K562 (cell line): ENCODE measurements around the gene RBPJ. TPM values are rescaled to one million over a fixed set of nuclear protein-coding genes. Genes with fewer than 3 reads are reported as not detected.

Experiments used
- ATF3 ChIP-seq, 2 experiments: fragments of 450-650 bp in 1 of 2; sonication (generic) in 1 of 2; formaldehyde crosslinking in 1 of 2; IDR thresholded peaks in 1 of 2; conservative IDR thresholded peaks in 1 of 2; 2 replicates each; pipeline versions ENCODE4 v1.6.1 to v1.8.1; 2016 to 2023; ENCODE audit warnings: mild to moderate bottlenecking in 2 of 2, moderate library complexity in 2 of 2, inconsistent platforms in 1 of 2, missing genetic modification reagents in 1 of 2
- CBFA2T2 ChIP-seq: fragments of 450-650 bp; conservative IDR thresholded peaks from 2 replicates; pipeline ENCODE4 v1.6.1; 2017; ENCODE audit warnings: mild to moderate bottlenecking
- HDAC1 ChIP-seq, 2 experiments: fragments of 450-650 bp; IDR thresholded peaks; 2 replicates each; pipeline ENCODE4 v1.6.1; 2016 to 2017; ENCODE audit warnings: inconsistent platforms in 1 of 2, mild to moderate bottlenecking in 1 of 2, moderate library complexity in 1 of 2
- ZBTB11 ChIP-seq, 3 experiments: fragments of 200-800 bp in 1 of 3; fragments of 250-450 bp in 1 of 3; fragments of 450-650 bp in 1 of 3; sonication (Bioruptor Pico) in 1 of 3; sonication (Bioruptor generic) in 1 of 3; formaldehyde crosslinking in 1 of 3; IDR thresholded peaks; 2 replicates each; pipeline versions ENCODE4 v1.6.1 to v1.8.0; 2016 to 2022; ENCODE audit warnings: mild to moderate bottlenecking in 2 of 3, missing genetic modification characterization in 2 of 3, missing compliant biosample characterization in 1 of 3, moderate library complexity in 1 of 3
- polyA plus RNA-seq, 8 experiments: library from polyadenylated mRNA; depleted of rRNA in 4 of 8; stranded (reverse) in 5 of 8; unstranded in 3 of 8; fragments of >200 nt; fragmentation: Nextera tagmentation in 2 of 8; fragmentation: Illumina TruSeq in 1 of 8; extraction: Ambion mirVana in 2 of 8; extraction: Trizol in 1 of 8; gene quantifications; 2 replicates each; pipeline versions ENCODE4 v1.2.1 to v1.2.3, GENCODE V29; 2011 to 2014; ENCODE audit warnings: inconsistent platforms in 1 of 8, missing spikeins in 1 of 8
- total RNA-seq, 7 experiments: library from RNA; depleted of rRNA in 6 of 7; stranded (reverse); fragments of >200 nt in 6 of 7; fragmentation: Illumina TruSeq in 2 of 7; extraction: Trizol in 2 of 7; gene quantifications; 2 replicates each; pipeline versions ENCODE4 v1.2.1 to v1.2.3, GENCODE V29; 2011 to 2021; ENCODE audit warnings: low replicate concordance in 1 of 7
- TF ChIP-seq, protein P1 (sequence below): fragments of 250-450 bp; sonication (Bioruptor Pico); IDR thresholded peaks from 2 replicates; pipeline ENCODE4 v1.8.0; 2021; ENCODE audit warnings: mild to moderate bottlenecking, moderate library complexity

The RBPJ gene
- total and polyA plus RNA-seq, 9 of the 15 experiments (the other 6 are each of a cell fraction or from before 2014, with no cell fraction given): 17.2 to 49.4 (median 33.8) TPM

DNA sequence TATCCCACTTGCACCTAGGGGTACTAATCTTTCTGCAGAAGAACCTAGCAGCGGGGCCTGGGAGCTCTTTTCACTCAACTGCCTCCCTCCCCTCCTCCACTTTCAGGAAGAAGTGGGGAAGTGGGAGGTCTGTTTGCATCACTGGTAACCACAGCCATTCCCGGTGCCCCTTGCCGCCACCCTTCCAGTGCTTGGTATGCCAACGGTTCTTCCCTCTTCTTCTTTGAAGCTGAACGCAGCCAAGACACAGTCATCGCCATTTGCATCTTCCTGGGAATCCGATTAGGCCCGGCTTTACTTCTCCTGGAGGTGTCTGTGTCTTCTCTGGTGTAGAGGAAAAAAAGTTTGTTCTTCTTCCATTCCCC lies 47.2 kb upstream of the RBPJ start (continued):
- TF ChIP-seq, protein P1, sequence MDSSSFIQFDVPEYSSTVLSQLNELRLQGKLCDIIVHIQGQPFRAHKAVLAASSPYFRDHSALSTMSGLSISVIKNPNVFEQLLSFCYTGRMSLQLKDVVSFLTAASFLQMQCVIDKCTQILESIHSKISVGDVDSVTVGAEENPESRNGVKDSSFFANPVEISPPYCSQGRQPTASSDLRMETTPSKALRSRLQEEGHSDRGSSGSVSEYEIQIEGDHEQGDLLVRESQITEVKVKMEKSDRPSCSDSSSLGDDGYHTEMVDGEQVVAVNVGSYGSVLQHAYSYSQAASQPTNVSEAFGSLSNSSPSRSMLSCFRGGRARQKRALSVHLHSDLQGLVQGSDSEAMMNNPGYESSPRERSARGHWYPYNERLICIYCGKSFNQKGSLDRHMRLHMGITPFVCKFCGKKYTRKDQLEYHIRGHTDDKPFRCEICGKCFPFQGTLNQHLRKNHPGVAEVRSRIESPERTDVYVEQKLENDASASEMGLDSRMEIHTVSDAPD (CRISPR knock-in tag): no peak
- no peak for TF ChIP-seq ZBTB11 (CRISPR knock-in tag; IDR thresholded peaks at IDR 0.05)
- no peak for TF ChIP-seq CBFA2T2
- no peak for TF ChIP-seq HDAC1 (IDR thresholded peaks at IDR 0.05)
- TF ChIP-seq ATF3 (IDR thresholded peaks at IDR 0.05): no peak
- no peak for TF ChIP-seq ATF3 (CRISPR knock-in tag; conservative IDR thresholded peaks at IDR 0.05)
